ENCODE data around the gene ADAMTS15. TPM values are rescaled to one million over a fixed set of nuclear protein-coding genes. Genes with fewer than 3 reads are reported as not detected.
A peak's percentile ranks its signal among the peaks of the same experiment; 100 is the strongest.

ADAMTS15 gene
- total RNA-seq, 1 donor from 2014 or later = 9.9 TPM

GRCh38 chr11:130425156-130425555 lies 23.3 kb upstream of the ADAMTS15 start:
- Mint-ChIP-seq H3K36me3 (peaks cover 1% of the 10 kb centered on the region), H3K27me3 (ENCODE audit: low read depth) (peaks cover 71% of the 10 kb centered on the region), H3K9me3 (no peaks in the 10 kb centered on the region), H3K4me3 (no peak overlapping the region), H3K27ac (no peak overlapping the region), H3K4me1 (peaks cover 30% of the 10 kb centered on the region)
- DNase-seq (ENCODE audit: low spot score in 2 of 2, unreplicated experiment in 2 of 2) = no peak
- no peak for TF ChIP-seq CTCF (IDR thresholded peaks at IDR 0.05; ENCODE audit: unreplicated experiment)

GRCh38 chr11:130426223-130426836 lies 22.1 kb upstream of the ADAMTS15 start:
- peak overlapping the region; percentile 63 for H3K4me3 Mint-ChIP-seq
- H3K9me3 Mint-ChIP-seq = no peaks in the 10 kb centered on the region
- H3K36me3 Mint-ChIP-seq = peaks cover 1% of the 10 kb centered on the region
- TF ChIP-seq CTCF (IDR thresholded peaks at IDR 0.05; ENCODE audit: unreplicated experiment) = no peak
- H3K27me3 Mint-ChIP-seq (ENCODE audit: low read depth) = peaks cover 77% of the 10 kb centered on the region
- no peak for DNase-seq (ENCODE audit: low spot score in 2 of 2, unreplicated experiment in 2 of 2)
- no peak overlapping the region for H3K27ac Mint-ChIP-seq
- peaks cover 22% of the 10 kb centered on the region for H3K4me1 Mint-ChIP-seq

- Mint-ChIP-seq H3K4me3 (peak overlapping the region; percentile 63), H3K27ac (no peak overlapping the region), H3K27me3 (ENCODE audit: low read depth) (peaks cover 75% of the 10 kb centered on the region), H3K9me3 (no peaks in the 10 kb centered on the region), H3K36me3 (peaks cover 1% of the 10 kb centered on the region), H3K4me1 (peaks cover 22% of the 10 kb centered on the region)
- no peak for TF ChIP-seq CTCF (IDR thresholded peaks at IDR 0.05; ENCODE audit: unreplicated experiment)
- DNase-seq (ENCODE audit: low spot score in 2 of 2, unreplicated experiment in 2 of 2) = no peak
These were observed 21.6 kb upstream of the ADAMTS15 start for GRCh38 chr11:130426837-130427341.

GRCh38 chr11:130427581-130428315 lies 20.7 kb upstream of the ADAMTS15 start:
- Mint-ChIP-seq H3K27ac (no peak overlapping the region), H3K4me1 (peaks cover 22% of the 10 kb centered on the region), H3K4me3 (peak overlapping the region; percentile 63), H3K27me3 (ENCODE audit: low read depth) (peaks cover 70% of the 10 kb centered on the region), H3K9me3 (no peaks in the 10 kb centered on the region), H3K36me3 (peaks cover 1% of the 10 kb centered on the region)
- DNase-seq (ENCODE audit: low spot score in 2 of 2, unreplicated experiment in 2 of 2) = no peak
- TF ChIP-seq CTCF (IDR thresholded peaks at IDR 0.05; ENCODE audit: unreplicated experiment) = no peak

- TF ChIP-seq CTCF (IDR thresholded peaks at IDR 0.05; ENCODE audit: unreplicated experiment) = no peak
- peak in 1 of 2 experiments; percentile 48 for DNase-seq (ENCODE audit: low spot score in 2 of 2, unreplicated experiment in 2 of 2)
- Mint-ChIP-seq H3K36me3 (peaks cover 1% of the 10 kb centered on the region), H3K9me3 (no peaks in the 10 kb centered on the region), H3K27ac (peak within 1 kb of the TSS; percentile 30), H3K4me3 (peak within 1 kb of the TSS; percentile 70), H3K4me1 (peaks cover 22% of the 10 kb centered on the region), H3K27me3 (ENCODE audit: low read depth) (peaks cover 66% of the 10 kb centered on the region)
These were observed 19.9 kb upstream of the ADAMTS15 start, which contains the start of gene ADAMTS8 for GRCh38 chr11:130428316-130429119. TSS of gene ADAMTS8 (minus strand) at chr11:130428609. CDS start at chr11:130428286, 323 bp downstream.

Measured in mesothelial cell of epicardium (in vitro differentiated cells).